ENCODE results near the gene UTP4. TPM values are rescaled to one million over a fixed set of nuclear protein-coding genes. Genes with fewer than 3 reads are reported as not detected.

UTP4 gene
- polyA plus RNA-seq, 4 donors, result 6.3 to 25.7 (median 19.1) TPM

DNA sequence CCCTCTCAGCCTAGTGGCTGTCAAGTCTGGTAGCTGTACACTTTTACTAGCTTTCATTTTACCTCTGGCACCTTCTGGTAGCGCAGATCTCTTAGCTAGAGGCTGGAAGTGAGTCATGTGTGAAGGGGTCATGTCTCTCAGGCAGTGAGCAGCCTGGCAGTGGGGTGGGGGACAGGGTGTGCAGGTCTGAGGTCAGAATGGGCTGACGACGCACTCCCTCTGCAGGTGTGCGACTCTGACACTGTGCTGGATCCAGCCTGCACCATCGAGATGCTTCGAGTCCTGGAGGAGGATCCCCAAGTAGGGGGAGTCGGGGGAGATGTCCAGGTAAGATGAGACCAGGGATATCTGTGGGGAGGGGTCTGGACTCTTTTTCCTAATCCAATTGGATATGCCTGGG is 19.2 kb upstream of the UTP4 start:
- H3K27me3 ChIP-seq (ENCODE audit: control insufficient read depth in 3 of 3, insufficient read depth in 3 of 3, low read length in 3 of 3), result peaks cover 0 to 9% (median 0%) of the 10 kb centered on the region in 3 donors
- DNase-seq, result no peak
- no peak for FAIRE-seq
- peaks cover 0 to 80% (median 6%) of the 10 kb centered on the region in 3 donors for H3K36me3 ChIP-seq (ENCODE audit: control insufficient read depth in 3 of 3, insufficient read depth in 2 of 3, low read depth in 1 of 3, low read length in 3 of 3)
- 92% methylated on average over 7 of the region's 7 CpGs for WGBS, 3 donors
- no peak overlapping the region for H3K4me3 ChIP-seq (ENCODE audit: low read depth in 1 of 3, low read length in 3 of 3)
- no peaks in the 10 kb centered on the region for H3K9me3 ChIP-seq (ENCODE audit: control insufficient read depth in 2 of 2, insufficient read depth in 1 of 2, low read depth in 1 of 2, low read length in 1 of 2)
- no peak overlapping the region for H3K27ac ChIP-seq (ENCODE audit: low read depth in 1 of 3, low read length in 2 of 3)
- peaks cover 0 to 2% (median 0%) of the 10 kb centered on the region in 3 donors for H3K4me1 ChIP-seq (ENCODE audit: control insufficient read depth in 3 of 3, insufficient read depth in 2 of 3, low read depth in 1 of 3, low read length in 2 of 3)

DNA sequence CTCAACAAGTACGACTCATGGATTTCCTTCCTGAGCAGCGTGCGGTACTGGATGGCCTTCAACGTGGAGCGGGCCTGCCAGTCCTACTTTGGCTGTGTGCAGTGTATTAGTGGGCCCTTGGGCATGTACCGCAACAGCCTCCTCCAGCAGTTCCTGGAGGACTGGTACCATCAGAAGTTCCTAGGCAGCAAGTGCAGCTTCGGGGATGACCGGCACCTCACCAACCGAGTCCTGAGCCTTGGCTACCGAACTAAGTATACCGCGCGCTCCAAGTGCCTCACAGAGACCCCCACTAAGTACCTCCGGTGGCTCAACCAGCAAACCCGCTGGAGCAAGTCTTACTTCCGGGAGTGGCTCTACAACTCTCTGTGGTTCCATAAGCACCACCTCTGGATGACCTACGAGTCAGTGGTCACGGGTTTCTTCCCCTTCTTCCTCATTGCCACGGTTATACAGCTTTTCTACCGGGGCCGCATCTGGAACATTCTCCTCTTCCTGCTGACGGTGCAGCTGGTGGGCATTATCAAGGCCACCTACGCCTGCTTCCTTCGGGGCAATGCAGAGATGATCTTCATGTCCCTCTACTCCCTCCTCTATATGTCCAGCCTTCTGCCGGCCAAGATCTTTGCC is 18.0 kb upstream of the UTP4 start:
- no peak overlapping the region for H3K27ac ChIP-seq (ENCODE audit: low read depth in 1 of 3, low read length in 2 of 3)
- H3K4me3 ChIP-seq (ENCODE audit: low read depth in 1 of 3, low read length in 3 of 3), result no peak overlapping the region
- no peak for FAIRE-seq
- no peaks in the 10 kb centered on the region for H3K27me3 ChIP-seq (ENCODE audit: control insufficient read depth in 3 of 3, insufficient read depth in 3 of 3, low read length in 3 of 3)
- H3K9me3 ChIP-seq (ENCODE audit: control insufficient read depth in 2 of 2, insufficient read depth in 1 of 2, low read depth in 1 of 2, low read length in 1 of 2), result no peaks in the 10 kb centered on the region
- peaks cover 0 to 86% (median 3%) of the 10 kb centered on the region in 3 donors for H3K36me3 ChIP-seq (ENCODE audit: control insufficient read depth in 3 of 3, insufficient read depth in 2 of 3, low read depth in 1 of 3, low read length in 3 of 3)
- WGBS, 3 donors, result 92 to 95% (median 93%) methylated on average over 25 of the region's 25 CpGs
- DNase-seq, result no peak
- H3K4me1 ChIP-seq (ENCODE audit: control insufficient read depth in 3 of 3, insufficient read depth in 2 of 3, low read depth in 1 of 3, low read length in 2 of 3), result peaks cover 0 to 2% (median 0%) of the 10 kb centered on the region in 3 donors

DNA sequence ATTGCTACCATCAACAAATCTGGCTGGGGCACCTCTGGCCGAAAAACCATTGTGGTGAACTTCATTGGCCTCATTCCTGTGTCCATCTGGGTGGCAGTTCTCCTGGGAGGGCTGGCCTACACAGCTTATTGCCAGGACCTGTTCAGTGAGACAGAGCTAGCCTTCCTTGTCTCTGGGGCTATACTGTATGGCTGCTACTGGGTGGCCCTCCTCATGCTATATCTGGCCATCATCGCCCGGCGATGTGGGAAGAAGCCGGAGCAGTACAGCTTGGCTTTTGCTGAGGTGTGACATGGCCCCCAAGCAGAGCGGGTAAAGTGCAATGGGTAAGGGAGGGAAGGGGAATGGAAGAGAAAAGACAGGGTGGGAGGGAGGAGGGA is 17.5 kb upstream of the UTP4 start:
- H3K36me3 ChIP-seq (ENCODE audit: control insufficient read depth in 3 of 3, insufficient read depth in 2 of 3, low read depth in 1 of 3, low read length in 3 of 3), result peaks cover 0 to 86% (median 3%) of the 10 kb centered on the region in 3 donors
- FAIRE-seq, result no peak
- no peaks in the 10 kb centered on the region for H3K9me3 ChIP-seq (ENCODE audit: control insufficient read depth in 2 of 2, insufficient read depth in 1 of 2, low read depth in 1 of 2, low read length in 1 of 2)
- no peaks in the 10 kb centered on the region for H3K27me3 ChIP-seq (ENCODE audit: control insufficient read depth in 3 of 3, insufficient read depth in 3 of 3, low read length in 3 of 3)
- WGBS, 3 donors, result 92 to 98% (median 97%) methylated on average over 6 of the region's 6 CpGs
- no peak overlapping the region for H3K4me3 ChIP-seq (ENCODE audit: low read depth in 1 of 3, low read length in 3 of 3)
- peaks cover 0 to 2% (median 0%) of the 10 kb centered on the region in 3 donors for H3K4me1 ChIP-seq (ENCODE audit: control insufficient read depth in 3 of 3, insufficient read depth in 2 of 3, low read depth in 1 of 3, low read length in 2 of 3)
- DNase-seq, result no peak
- H3K27ac ChIP-seq (ENCODE audit: low read depth in 1 of 3, low read length in 2 of 3), result no peak overlapping the region

DNA sequence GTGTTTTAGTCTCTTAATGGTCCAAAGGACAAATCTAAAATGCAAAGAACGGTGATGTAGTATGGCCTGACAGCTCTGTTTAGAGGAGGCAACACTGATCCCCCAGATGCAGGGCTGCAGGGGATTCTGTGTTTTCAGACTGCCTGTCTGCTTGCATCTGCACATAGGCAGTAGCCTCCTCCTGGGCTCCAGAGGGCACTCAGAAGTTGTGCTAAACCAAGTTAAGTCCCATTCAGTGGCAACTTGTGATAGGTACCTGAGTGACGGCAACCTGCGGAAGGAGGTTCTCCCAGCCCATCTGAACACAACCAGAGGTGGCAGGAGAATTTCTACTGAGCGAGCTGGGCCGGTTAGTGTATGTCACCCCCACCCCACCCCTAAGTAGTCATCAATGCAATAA is 17.1 kb upstream of the UTP4 start:
- Histone ChIP-seq H3K27ac (ENCODE audit: low read depth in 1 of 3, low read length in 2 of 3) (no peak overlapping the region), H3K9me3 (ENCODE audit: control insufficient read depth in 2 of 2, insufficient read depth in 1 of 2, low read depth in 1 of 2, low read length in 1 of 2) (no peaks in the 10 kb centered on the region), H3K4me1 (ENCODE audit: control insufficient read depth in 3 of 3, insufficient read depth in 2 of 3, low read depth in 1 of 3, low read length in 2 of 3) (peaks cover 0 to 2% (median 0%) of the 10 kb centered on the region in 3 donors), H3K36me3 (ENCODE audit: control insufficient read depth in 3 of 3, insufficient read depth in 2 of 3, low read depth in 1 of 3, low read length in 3 of 3) (peaks cover 0 to 88% (median 4%) of the 10 kb centered on the region in 3 donors), H3K4me3 (ENCODE audit: low read depth in 1 of 3, low read length in 3 of 3) (no peak overlapping the region), H3K27me3 (ENCODE audit: control insufficient read depth in 3 of 3, insufficient read depth in 3 of 3, low read length in 3 of 3) (no peaks in the 10 kb centered on the region)
- WGBS, 3 donors, result 92 to 93% (median 93%) methylated on average over 5 of the region's 5 CpGs
- FAIRE-seq (no peak), DNase-seq (no peak)

DNA sequence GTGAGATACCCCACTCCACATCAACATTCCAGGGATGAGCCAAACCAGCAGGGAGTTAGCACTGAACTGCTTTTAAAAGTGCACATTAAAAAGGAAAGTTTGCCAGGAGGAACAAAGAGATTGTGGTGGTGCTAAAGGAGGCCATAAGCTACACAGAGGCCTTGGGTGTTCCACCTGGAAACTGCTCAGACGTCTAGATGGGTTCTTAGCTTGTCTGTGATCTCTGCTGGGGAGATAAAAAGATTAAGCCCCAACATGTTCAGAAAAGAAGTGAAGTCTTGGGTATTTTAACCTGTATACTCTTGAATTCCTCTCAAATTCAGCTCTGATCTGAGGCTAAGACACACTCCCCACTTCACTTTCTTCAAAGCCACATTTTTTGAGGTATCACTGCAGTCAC is 16.6 kb upstream of the UTP4 start:
- no peak for FAIRE-seq
- WGBS, 3 donors, result 44 to 59% (median 55%) methylated on average over 1 of the region's 1 CpG
- Histone ChIP-seq H3K27ac (ENCODE audit: low read depth in 1 of 3, low read length in 2 of 3) (no peak overlapping the region), H3K36me3 (ENCODE audit: control insufficient read depth in 3 of 3, insufficient read depth in 2 of 3, low read depth in 1 of 3, low read length in 3 of 3) (peaks cover under 1 to 89% (median 4%) of the 10 kb centered on the region in 3 donors), H3K4me3 (ENCODE audit: low read depth in 1 of 3, low read length in 3 of 3) (no peak overlapping the region), H3K27me3 (ENCODE audit: control insufficient read depth in 3 of 3, insufficient read depth in 3 of 3, low read length in 3 of 3) (no peaks in the 10 kb centered on the region), H3K9me3 (ENCODE audit: control insufficient read depth in 2 of 2, insufficient read depth in 1 of 2, low read depth in 1 of 2, low read length in 1 of 2) (no peaks in the 10 kb centered on the region), H3K4me1 (ENCODE audit: control insufficient read depth in 3 of 3, insufficient read depth in 2 of 3, low read depth in 1 of 3, low read length in 2 of 3) (peaks cover 0 to 2% (median 0%) of the 10 kb centered on the region in 3 donors)
- no peak for DNase-seq

DNA sequence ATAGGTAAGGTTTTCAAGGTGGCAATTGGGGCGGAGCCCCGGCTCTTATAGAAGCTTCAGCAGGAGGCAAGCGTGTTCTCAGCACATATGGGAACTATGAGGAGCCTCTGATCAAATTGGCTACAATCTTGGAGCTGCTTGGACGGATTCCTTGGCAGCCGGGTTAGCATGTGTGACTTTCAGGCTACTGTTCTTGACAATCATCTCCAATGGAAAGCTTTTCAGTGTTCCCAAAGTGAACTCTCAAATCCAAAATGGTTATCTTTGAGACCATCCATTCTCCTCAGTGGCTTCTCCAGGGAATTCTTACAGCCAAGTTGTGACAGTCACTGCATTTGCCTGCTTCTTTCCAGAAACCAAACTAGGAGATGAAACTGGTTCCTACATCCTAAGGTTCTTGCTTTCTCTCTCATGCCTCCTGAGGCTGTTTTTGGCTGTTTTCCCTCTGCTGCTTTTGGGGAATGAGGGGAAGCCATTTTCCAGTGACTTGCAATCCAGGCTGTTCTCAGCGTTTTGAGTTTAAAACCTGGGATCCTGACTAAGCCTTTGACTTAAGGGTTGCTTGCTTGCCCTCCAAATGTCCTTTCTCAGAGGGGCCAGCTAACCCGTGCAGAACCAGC is 16.1 kb upstream of the UTP4 start:
- H3K9me3 ChIP-seq (ENCODE audit: control insufficient read depth in 2 of 2, insufficient read depth in 1 of 2, low read depth in 1 of 2, low read length in 1 of 2), result no peaks in the 10 kb centered on the region
- 83 to 88% (median 84%) methylated on average over 7 of the region's 7 CpGs for WGBS, 3 donors
- peaks cover 0 to 2% (median 0%) of the 10 kb centered on the region in 3 donors for H3K4me1 ChIP-seq (ENCODE audit: control insufficient read depth in 3 of 3, insufficient read depth in 2 of 3, low read depth in 1 of 3, low read length in 2 of 3)
- DNase-seq (no peak), FAIRE-seq (no peak)
- peaks cover 3 to 88% (median 4%) of the 10 kb centered on the region in 3 donors for H3K36me3 ChIP-seq (ENCODE audit: control insufficient read depth in 3 of 3, insufficient read depth in 2 of 3, low read depth in 1 of 3, low read length in 3 of 3)
- H3K27me3 ChIP-seq (ENCODE audit: control insufficient read depth in 3 of 3, insufficient read depth in 3 of 3, low read length in 3 of 3), result no peaks in the 10 kb centered on the region
- H3K27ac ChIP-seq (ENCODE audit: low read depth in 1 of 3, low read length in 2 of 3), result no peak overlapping the region
- no peak overlapping the region for H3K4me3 ChIP-seq (ENCODE audit: low read depth in 1 of 3, low read length in 3 of 3)

DNA sequence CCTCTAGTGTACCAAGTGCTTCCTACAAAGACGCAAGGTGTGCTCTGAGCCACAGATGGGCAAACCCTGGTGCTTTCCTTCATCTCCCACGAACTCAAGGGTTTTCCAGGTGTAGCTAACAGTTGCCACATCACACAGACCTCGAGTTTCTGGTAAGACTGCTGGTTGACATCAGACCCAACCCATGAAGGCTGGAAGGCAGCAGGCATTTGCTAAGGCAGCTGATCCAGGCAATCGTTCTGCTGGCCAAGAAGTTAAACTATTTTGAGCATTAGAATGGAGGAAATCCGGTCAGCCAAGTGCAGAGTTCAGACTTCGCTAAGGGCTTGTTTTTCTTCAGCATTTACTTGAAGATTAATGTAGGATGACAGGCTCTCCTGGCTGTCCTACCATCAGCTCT is 15.5 kb upstream of the UTP4 start:
- DNase-seq (no peak), FAIRE-seq (no peak)
- Histone ChIP-seq H3K27ac (ENCODE audit: low read depth in 1 of 3, low read length in 2 of 3) (no peak overlapping the region), H3K9me3 (ENCODE audit: control insufficient read depth in 2 of 2, insufficient read depth in 1 of 2, low read depth in 1 of 2, low read length in 1 of 2) (no peaks in the 10 kb centered on the region), H3K4me1 (ENCODE audit: control insufficient read depth in 3 of 3, insufficient read depth in 2 of 3, low read depth in 1 of 3, low read length in 2 of 3) (peaks cover 0 to 2% (median 0%) of the 10 kb centered on the region in 3 donors), H3K4me3 (ENCODE audit: low read depth in 1 of 3, low read length in 3 of 3) (no peak overlapping the region), H3K36me3 (ENCODE audit: control insufficient read depth in 3 of 3, insufficient read depth in 2 of 3, low read depth in 1 of 3, low read length in 3 of 3) (peaks cover 3 to 83% (median 4%) of the 10 kb centered on the region in 3 donors), H3K27me3 (ENCODE audit: control insufficient read depth in 3 of 3, insufficient read depth in 3 of 3, low read length in 3 of 3) (no peaks in the 10 kb centered on the region)
- WGBS, 3 donors, result 63 to 70% (median 65%) methylated on average over 6 of the region's 6 CpGs

DNA sequence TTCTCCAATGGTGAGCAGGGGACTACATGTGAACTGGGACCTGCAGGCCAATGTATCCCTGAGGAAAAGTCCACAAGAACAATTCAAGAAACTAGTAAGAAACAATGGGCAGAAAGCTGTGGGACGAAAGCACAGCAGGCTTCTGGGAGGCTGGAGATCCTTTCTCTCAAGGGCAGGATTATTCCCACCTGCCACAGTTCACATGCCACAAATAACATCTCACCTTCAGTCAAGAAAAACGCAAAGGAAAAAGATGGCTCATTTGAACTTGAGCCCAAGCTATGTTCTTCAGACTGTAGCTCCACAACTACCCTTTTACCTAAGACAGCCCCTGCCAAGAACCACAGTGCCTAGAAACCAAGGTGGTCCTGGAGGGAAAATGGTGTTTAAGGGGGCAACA is 14.0 kb upstream of the UTP4 start:
- H3K36me3 ChIP-seq (ENCODE audit: control insufficient read depth in 3 of 3, insufficient read depth in 2 of 3, low read depth in 1 of 3, low read length in 3 of 3), result peaks cover 3 to 75% (median 4%) of the 10 kb centered on the region in 3 donors
- no peaks in the 10 kb centered on the region for H3K27me3 ChIP-seq (ENCODE audit: control insufficient read depth in 3 of 3, insufficient read depth in 3 of 3, low read length in 3 of 3)
- 88 to 96% (median 91%) methylated on average over 2 of the region's 2 CpGs for WGBS, 3 donors
- no peak overlapping the region for H3K27ac ChIP-seq (ENCODE audit: low read depth in 1 of 3, low read length in 2 of 3)
- H3K9me3 ChIP-seq (ENCODE audit: control insufficient read depth in 2 of 2, insufficient read depth in 1 of 2, low read depth in 1 of 2, low read length in 1 of 2), result no peaks in the 10 kb centered on the region
- no peak overlapping the region for H3K4me3 ChIP-seq (ENCODE audit: low read depth in 1 of 3, low read length in 3 of 3)
- peaks cover 0 to 2% (median 0%) of the 10 kb centered on the region in 3 donors for H3K4me1 ChIP-seq (ENCODE audit: control insufficient read depth in 3 of 3, insufficient read depth in 2 of 3, low read depth in 1 of 3, low read length in 2 of 3)
- no peak for DNase-seq
- no peak for FAIRE-seq

Measured in small intestine (tissue), 7 donors.